Measurements from ENCODE around the gene ZNF684. TPM values are rescaled to one million over a fixed set of nuclear protein-coding genes. Genes with fewer than 3 reads are reported as not detected.

Gene ZNF684
- total and polyA plus RNA-seq, 2 of the 8 experiments (the other 6 are each of a cell fraction or from before 2014, with no cell fraction given): 2.4 to 9.3 TPM

- TF ChIP-seq YY1 (IDR thresholded peaks at IDR 0.05; ENCODE audit: low read depth, low read length) (no peak), PHF8 (conservative IDR thresholded peaks at IDR 0.05; ENCODE audit: low read depth, low read length) (peak; percentile 65; the same call in 1 of the 2 replicates), CHD1 (IDR thresholded peaks at IDR 0.05; ENCODE audit: low read depth, low read length) (no peak), TAF1 (IDR thresholded peaks at IDR 0.05; ENCODE audit: low read depth, low read length) (peak; percentile 71), CEBPB (IDR thresholded peaks at IDR 0.05; ENCODE audit: low read depth, low read length) (no peak), GTF2F1 (IDR thresholded peaks at IDR 0.05; ENCODE audit: borderline replicate concordance, low read depth, low read length) (peak; percentile 13; the same call in 1 of the 2 replicates)
- TF ChIP-seq, protein P1, sequence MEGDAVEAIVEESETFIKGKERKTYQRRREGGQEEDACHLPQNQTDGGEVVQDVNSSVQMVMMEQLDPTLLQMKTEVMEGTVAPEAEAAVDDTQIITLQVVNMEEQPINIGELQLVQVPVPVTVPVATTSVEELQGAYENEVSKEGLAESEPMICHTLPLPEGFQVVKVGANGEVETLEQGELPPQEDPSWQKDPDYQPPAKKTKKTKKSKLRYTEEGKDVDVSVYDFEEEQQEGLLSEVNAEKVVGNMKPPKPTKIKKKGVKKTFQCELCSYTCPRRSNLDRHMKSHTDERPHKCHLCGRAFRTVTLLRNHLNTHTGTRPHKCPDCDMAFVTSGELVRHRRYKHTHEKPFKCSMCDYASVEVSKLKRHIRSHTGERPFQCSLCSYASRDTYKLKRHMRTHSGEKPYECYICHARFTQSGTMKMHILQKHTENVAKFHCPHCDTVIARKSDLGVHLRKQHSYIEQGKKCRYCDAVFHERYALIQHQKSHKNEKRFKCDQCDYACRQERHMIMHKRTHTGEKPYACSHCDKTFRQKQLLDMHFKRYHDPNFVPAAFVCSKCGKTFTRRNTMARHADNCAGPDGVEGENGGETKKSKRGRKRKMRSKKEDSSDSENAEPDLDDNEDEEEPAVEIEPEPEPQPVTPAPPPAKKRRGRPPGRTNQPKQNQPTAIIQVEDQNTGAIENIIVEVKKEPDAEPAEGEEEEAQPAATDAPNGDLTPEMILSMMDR (IDR thresholded peaks at IDR 0.05; ENCODE audit: control extremely low read depth in 1 of 3, insufficient read depth in 1 of 3, low read depth in 1 of 3, low read length in 3 of 3): no peak
These were observed 22.8 kb upstream of the ZNF684 start, which contains the start of gene EXO5 (continued) for GRCh38 chr1:40508375-40509341.

All from H1 (cell line).